GM18520 (cell line): Measurements from ENCODE around the gene C2orf42.
A peak's percentile ranks its signal among the peaks of the same experiment; 100 is the strongest.
"Not testable (repeated sequence)": the region's sequence is repeated elsewhere in the genome, so short reads cannot be mapped to it uniquely, and the experiment has no call there.

Source experiments
- ATAC-seq: cut with Tn5 transposase; IDR thresholded peaks from one replicate; pipeline ENCODE4 v1.9.1; 2021; ENCODE audit not compliant: unreplicated experiment

The C2orf42 gene

GRCh38 chr2:70132244-70133126, 58.3 kb downstream of the C2orf42 start:
- peak; percentile 45 for ATAC-seq

GRCh38 chr2:70131344-70132143, 59.3 kb downstream of the C2orf42 start:
- not testable (repeated sequence) for ATAC-seq

- no peak for ATAC-seq
These were observed 62.8 kb downstream of the C2orf42 start for GRCh38 chr2:70128005-70128404.

DNA sequence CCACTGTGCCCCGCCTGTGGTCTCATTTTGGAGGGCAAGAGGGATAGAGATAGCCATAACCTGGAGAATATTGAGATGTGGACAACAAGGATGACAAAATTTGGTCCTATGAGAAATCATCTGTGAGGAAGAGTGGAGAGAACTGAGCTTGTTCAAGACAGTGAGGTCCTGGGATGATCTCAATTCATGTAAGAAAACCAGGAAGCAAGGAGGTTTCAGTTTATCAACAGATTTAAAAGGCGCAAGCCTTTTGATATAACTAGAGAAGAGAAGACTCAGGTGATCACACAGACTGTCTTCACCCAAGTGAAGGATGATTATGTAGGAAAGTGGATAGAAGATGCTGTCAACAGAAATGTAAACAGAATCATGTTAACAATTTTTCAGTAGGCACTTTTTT, 64.4 kb downstream of the C2orf42 start:
- no peak for ATAC-seq

DNA sequence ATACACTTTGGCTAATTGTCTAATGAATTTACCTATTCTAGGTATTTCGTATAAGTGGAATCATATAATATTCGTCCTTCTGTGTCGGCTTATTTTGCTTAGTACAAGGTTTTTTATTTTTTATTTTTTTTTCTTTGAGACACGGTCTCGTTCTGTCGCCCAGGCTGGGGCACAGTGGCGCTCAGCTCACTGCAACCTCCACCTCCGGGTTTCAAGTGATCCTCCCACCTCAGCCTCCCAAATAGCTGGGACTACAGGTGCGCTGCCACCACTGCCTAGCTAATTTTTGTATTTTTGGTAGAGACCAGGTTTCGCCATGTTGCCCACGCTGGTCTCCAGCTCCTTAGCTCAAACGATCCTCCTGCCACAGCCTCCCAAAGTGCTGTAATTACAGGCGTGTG, 65.3 kb downstream of the C2orf42 start:
- no peak for ATAC-seq

DNA sequence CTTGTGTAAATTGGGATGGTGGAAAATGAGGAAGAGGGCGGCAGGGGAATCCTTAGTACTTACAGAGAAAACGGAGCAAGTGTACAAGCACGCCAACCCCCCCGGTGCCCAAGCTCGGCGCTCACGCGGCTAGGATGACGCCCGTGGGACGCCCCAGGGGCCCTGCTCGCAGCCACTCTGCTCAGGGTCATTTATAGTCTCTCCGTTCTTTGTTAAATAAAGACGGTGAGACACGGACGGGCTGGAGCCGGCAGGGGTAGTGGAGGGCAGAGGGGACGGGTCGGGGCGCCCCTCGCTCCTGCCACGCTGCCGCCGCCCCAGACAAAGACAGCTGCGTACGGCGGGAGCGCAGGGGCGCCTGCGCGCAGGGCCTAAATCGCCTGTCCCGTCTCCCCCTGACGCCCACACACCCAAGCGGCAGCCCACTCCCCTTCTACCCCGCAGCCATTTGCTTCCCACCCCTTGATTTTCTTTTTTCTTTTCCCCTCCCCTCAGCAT, 65.8 kb downstream of the C2orf42 start:
- ATAC-seq: no peak

- no peak for ATAC-seq
These were observed 67.0 kb downstream of the C2orf42 start for GRCh38 chr2:70123829-70124116.

- ATAC-seq: no peak
These were observed 67.6 kb downstream of the C2orf42 start for GRCh38 chr2:70123051-70123828.

GRCh38 chr2:70122470-70122869, 68.3 kb downstream of the C2orf42 start:
- no peak for ATAC-seq

DNA sequence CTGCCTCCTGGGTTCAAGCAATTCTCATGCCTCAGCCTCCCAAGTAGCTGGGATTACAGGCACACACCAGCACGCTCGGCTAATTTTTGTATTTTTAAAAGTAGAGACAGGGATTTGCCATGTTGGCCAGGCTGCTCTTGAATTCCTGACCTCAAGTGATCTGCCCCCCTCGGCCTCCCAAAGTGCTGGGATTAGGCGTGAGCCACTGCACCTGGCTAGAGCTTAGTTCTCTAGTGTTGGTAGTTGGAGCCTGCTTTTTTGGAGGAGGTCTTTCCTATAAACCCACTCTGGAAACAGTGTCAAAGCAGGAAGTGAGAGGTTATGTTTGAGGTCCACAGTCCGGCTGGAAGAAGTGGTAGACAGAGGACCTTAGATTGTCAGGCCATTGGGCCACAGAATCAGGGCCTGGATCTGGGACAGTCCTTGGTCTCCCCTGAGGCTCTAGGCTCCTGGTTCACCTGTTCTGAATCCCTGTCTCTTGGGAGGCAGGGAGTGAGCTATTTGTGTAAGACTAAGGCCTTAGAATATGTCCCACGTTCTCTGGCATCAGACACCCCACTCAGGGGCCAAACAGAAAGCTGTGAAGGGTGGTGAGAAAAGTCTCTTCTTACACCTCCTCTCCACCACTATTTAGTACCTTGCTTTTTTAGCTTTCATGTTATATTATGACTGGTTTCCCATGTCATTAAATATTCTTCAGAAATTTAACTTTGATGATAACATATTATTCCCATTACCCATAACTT, 69.0 kb downstream of the C2orf42 start:
- ATAC-seq: no peak

DNA sequence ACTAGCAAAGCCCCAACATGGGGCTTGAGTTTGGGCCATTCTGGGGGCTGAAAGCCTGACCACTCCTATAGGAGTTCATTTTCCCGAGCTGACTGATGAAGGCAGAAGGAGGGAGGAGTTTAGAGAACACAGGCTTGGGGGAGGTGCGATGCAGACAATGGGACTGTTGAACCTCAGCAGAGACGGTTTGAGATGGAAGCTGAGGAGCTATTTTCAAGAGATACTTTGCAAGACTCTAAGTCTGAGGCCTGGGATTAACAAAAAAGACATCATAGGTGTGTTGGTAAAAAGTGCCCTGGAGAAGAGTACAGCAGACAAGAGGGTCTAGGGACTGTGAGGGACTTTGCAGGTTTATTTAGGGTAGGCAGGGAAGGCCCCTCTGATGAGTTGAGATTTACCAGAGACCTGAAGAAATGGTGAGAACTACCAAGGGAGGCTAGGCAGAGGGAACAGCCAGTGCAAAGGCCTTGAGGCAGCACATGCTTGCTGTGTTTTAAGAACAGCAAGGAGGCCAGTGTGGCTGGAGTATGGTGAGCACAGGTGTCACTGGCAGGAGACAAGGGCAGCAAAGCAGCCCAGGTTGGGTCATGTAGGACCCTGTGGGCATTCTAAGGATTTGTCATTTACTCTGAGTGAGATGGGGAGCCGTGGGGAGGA, 71.9 kb downstream of the C2orf42 start:
- no peak for ATAC-seq

DNA sequence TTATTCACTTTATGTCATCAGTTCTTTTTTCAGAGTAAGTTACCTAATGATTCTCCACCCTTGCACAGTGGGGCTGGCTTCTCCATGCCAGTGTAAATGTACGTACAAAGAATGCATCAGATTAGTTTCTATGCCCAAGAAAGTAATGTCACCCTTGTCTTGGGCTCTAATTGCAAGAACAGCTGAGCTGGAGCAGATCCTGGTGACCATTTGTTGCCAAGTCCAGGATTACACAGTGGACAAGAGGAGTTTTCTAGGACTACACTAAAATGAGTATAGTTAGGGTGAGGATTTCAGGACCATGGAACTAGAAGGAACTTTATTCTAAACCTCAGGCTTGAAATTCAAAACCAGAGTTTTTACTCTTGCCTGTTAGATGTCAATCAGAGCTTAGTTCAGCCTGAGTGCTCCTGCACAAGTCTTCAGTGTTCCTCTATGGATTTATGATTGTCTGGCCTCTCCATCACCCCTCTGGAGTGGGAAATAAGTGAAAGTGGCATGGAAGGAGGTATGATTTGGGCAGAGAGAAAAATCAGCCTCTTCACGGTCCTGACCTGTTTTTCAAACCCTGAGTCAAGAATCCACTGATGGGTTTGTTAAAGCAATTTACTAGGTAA, 73.8 kb downstream of the C2orf42 start:
- ATAC-seq: no peak

DNA sequence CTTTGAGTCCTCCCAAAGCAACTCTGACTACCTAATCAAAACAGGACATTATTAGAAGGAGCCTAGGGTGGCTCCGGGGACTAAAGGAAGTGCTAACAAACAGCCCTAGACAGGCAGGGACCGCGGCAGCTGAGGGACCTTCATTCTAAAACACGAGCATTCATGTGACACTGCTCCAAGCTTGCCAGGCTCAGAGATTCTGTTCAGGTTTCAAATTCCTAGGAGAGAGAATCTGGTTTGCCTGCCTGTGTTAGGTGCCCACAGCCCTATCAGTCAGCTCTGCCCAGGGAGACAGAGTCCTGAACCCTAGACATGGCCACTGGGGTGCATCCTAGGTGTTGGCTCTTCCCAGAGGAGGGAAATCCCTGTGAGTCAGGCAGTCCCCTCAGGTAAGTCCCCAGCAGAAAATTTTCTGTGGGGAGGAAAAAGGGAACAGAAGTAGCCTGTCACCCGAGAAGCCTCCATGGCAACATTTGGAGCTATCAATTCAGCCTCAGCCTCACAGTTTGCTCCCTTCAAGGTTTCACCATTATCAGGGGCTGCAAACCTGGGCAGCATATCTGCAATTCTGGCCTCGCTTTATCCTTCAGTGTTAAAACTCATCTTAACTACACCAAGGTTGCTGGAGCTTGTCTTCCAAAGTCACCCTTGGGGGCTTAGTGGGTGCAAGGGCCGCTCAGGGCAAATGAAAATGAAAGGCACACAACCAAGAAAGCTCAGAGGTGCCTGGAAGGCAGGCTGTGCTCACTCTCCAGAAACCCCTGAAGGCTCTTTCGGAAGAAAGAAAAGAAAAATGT, 75.0 kb downstream of the C2orf42 start:
- peak; percentile 31 for ATAC-seq

DNA sequence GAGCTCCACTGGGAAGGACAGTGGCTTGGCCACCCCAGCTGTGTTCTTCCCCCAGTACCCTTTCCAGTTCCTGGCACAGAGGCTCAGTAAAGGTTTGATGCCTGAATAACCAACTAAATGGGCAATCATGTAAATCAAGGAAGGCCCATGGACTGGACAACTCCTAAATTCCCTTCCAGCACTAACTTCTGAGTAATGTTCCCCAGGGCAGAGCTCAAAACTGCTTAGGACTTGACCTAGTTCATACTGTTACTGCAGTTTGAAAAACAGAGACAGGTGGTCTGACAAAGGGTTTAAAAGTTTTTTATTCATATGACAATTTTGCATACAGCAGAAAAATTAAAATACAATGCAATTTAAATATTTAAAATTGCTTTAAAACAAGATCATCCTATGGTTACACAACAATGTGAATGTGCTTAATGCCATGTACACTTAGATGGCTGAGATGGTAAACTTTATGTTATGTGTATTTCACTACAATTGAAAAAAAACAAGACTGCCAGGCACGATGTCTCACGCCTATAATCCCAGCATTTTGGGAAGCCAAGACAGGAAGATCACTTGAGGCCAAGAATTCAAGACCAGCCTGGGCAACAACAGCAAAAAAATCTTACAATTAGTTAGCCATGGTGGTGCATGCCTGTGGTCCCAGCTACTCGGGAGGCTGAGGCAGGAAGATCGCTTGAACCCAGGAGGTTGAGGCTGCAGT, 77.3 kb downstream of the C2orf42 start:
- no peak for ATAC-seq

GRCh38 chr2:70111752-70112591, 78.8 kb downstream of the C2orf42 start:
- ATAC-seq: no peak

GRCh38 chr2:70110397-70110796, 80.4 kb downstream of the C2orf42 start:
- not testable (repeated sequence) for ATAC-seq

GRCh38 chr2:70106138-70106537, 84.7 kb downstream of the C2orf42 start:
- ATAC-seq: not testable (repeated sequence)
